ENCODE data around the gene COA1. TPM values are rescaled to one million over a fixed set of nuclear protein-coding genes. Genes with fewer than 3 reads are reported as not detected.
"Not testable (repeated sequence)": the region's sequence is repeated elsewhere in the genome, so short reads cannot be mapped to it uniquely, and the experiment has no call there.

The COA1 gene
- total and polyA plus RNA-seq, 9 donors = 33.2 to 67.7 (median 51.7) TPM

DNA sequence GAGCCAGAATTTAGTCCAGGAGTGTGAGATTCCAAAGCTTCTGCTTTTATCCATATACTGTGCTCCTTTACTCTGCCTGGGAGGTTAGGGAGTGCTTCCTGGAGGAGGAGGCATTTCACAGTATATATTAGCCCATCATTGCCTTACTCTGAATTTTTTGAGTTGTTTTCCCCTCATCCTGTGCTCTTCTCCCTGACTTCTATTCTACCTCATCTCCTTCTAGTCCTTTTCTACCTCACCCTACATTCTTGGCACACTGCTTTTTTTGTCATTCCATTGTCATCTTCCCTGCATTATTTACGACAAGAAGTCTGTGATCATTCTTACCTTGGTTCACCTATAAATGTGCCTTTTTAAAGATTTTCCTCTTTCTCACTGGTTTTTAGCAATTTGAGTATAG is 125.1 kb downstream of the COA1 start:
- Histone ChIP-seq H3K4me3 (no peak overlapping the region), H3K27me3 (no peaks in the 10 kb centered on the region), H3K27ac (no peak overlapping the region), H3K4me1 (ENCODE audit: insufficient read depth) (no peaks in the 10 kb centered on the region), H3K36me3 (no peaks in the 10 kb centered on the region), H3K9me3 (no peaks in the 10 kb centered on the region)
- TF ChIP-seq EP300 (IDR thresholded peaks at IDR 0.05) = no peak
- DNase-seq = no peak
- intact Hi-C loops (cut with DNase I) = no loop called here
- 91 to 98% (median 95%) methylated on average over 1 of the region's 1 CpG for WGBS, 3 donors

GRCh38 chr7:43602256-43602655 is 127.1 kb downstream of the COA1 start:
- H3K27me3 ChIP-seq = no peaks in the 10 kb centered on the region
- intact Hi-C loops (cut with DNase I) = no loop called here
- TF ChIP-seq, protein P1, sequence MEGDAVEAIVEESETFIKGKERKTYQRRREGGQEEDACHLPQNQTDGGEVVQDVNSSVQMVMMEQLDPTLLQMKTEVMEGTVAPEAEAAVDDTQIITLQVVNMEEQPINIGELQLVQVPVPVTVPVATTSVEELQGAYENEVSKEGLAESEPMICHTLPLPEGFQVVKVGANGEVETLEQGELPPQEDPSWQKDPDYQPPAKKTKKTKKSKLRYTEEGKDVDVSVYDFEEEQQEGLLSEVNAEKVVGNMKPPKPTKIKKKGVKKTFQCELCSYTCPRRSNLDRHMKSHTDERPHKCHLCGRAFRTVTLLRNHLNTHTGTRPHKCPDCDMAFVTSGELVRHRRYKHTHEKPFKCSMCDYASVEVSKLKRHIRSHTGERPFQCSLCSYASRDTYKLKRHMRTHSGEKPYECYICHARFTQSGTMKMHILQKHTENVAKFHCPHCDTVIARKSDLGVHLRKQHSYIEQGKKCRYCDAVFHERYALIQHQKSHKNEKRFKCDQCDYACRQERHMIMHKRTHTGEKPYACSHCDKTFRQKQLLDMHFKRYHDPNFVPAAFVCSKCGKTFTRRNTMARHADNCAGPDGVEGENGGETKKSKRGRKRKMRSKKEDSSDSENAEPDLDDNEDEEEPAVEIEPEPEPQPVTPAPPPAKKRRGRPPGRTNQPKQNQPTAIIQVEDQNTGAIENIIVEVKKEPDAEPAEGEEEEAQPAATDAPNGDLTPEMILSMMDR (IDR thresholded peaks at IDR 0.05) = no peak
- TF ChIP-seq EP300 (IDR thresholded peaks at IDR 0.05) = no peak
- no peak for TF ChIP-seq POLR2A (IDR thresholded peaks at IDR 0.05)

GRCh38 chr7:43600056-43600455 is 129.3 kb downstream of the COA1 start:
- no peaks in the 10 kb centered on the region for H3K27me3 ChIP-seq
- no peak overlapping the region for H3K27ac ChIP-seq
- H3K4me1 ChIP-seq (ENCODE audit: insufficient read depth) = no peaks in the 10 kb centered on the region
- WGBS, 3 donors = 96 to 97% (median 96%) methylated on average over 3 of the region's 3 CpGs
- intact Hi-C loops (cut with DNase I) = no loop called here
- no peak for DNase-seq
- H3K4me3 ChIP-seq = no peak overlapping the region
- TF ChIP-seq, protein P1 (IDR thresholded peaks at IDR 0.05) = no peak
- TF ChIP-seq POLR2A (IDR thresholded peaks at IDR 0.05) (no peak), EP300 (IDR thresholded peaks at IDR 0.05) (no peak)
- H3K36me3 ChIP-seq = no peaks in the 10 kb centered on the region
- no peaks in the 10 kb centered on the region for H3K9me3 ChIP-seq

More at GRCh38 chr7:43602256-43602655, 127.1 kb downstream of the COA1 start:
- Histone ChIP-seq H3K27ac (no peak overlapping the region), H3K4me3 (no peak overlapping the region), H3K4me1 (ENCODE audit: insufficient read depth) (no peaks in the 10 kb centered on the region), H3K36me3 (no peaks in the 10 kb centered on the region), H3K9me3 (no peaks in the 10 kb centered on the region)
- DNase-seq = no peak
- WGBS, 3 donors = 54 to 65% (median 56%) methylated on average over 1 of the region's 1 CpG

DNA sequence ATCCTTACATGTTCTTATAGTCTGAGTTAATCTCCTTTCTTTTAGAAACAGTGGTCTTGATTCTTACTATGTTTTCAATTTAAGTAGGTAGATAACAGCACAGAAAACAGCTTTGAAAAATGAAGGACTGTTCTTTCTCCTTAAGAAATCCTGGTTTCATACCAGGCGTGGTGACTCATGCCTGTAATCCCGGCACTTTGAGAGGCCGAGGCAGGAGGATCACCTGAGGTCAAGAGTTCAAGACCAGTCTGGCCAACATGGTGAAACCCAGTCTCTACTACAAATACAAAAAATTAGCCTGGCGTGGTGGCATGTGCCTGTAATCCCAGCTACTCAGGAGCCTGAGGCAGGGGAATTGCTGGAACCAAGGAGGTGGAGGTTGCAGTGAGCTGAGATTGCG is 132.9 kb downstream of the COA1 start:
- H3K27ac ChIP-seq; H3K27me3 ChIP-seq; DNase-seq; H3K36me3 ChIP-seq; H3K4me1 ChIP-seq (ENCODE audit: insufficient read depth); H3K4me3 ChIP-seq; intact Hi-C loops (cut with DNase I); H3K9me3 ChIP-seq: not testable (repeated sequence)
- WGBS, 3 donors = 65 to 69% (median 69%) methylated on average over 5 of the region's 5 CpGs

DNA sequence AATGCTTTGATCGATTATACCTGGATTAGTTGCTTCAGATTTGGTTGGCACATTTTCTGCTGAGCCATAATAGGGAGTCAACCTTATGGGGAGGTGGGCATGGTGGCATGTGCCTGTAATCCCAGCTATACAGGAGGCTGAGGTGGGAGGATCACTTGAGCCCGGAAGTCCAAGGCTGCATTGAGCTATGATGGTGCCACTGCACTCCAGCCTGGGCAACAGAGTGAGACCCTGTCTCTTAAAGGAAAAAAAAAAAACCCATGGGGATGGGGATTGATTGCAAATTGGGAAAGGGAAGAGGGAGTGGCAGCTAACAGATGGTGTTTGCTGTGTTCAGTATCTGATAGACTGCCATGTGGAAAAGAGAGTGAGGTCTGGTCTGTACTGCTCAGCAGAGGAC is 135.3 kb downstream of the COA1 start:
- Histone ChIP-seq H3K27ac (no peak overlapping the region), H3K4me3 (no peak overlapping the region), H3K36me3 (no peaks in the 10 kb centered on the region), H3K27me3 (no peaks in the 10 kb centered on the region), H3K9me3 (no peaks in the 10 kb centered on the region), H3K4me1 (ENCODE audit: insufficient read depth) (peaks cover 9% of the 10 kb centered on the region)
- 79 to 97% (median 83%) methylated on average over 2 of the region's 2 CpGs for WGBS, 3 donors
- intact Hi-C loops (cut with DNase I) = no loop called here
- no peak for DNase-seq
- no peak for TF ChIP-seq EP300 (IDR thresholded peaks at IDR 0.05)
- no peak for TF ChIP-seq POLR2A (IDR thresholded peaks at IDR 0.05)
- TF ChIP-seq, protein P1 (IDR thresholded peaks at IDR 0.05) = no peak

DNA sequence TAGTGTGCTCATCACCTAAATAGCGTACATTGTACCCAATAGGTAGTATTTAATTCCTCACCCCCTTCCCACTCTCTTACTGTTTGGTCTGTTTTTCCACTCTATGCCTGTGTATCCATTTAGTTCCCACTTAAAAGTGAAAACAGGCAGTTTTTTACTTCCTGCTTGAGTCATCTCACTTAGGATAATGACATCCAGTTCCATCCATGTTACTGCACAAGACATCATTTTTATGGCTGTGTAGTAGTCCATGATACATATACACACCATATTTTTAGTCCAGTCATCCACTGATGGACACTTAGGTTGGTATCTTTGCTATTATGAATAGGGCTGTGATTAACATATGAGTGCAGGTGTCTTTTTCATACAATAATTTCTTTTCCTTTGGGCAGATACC is 136.3 kb downstream of the COA1 start:
- Histone ChIP-seq H3K4me3 (no peak overlapping the region), H3K36me3 (no peaks in the 10 kb centered on the region), H3K27ac (no peak overlapping the region), H3K9me3 (no peaks in the 10 kb centered on the region), H3K27me3 (no peaks in the 10 kb centered on the region), H3K4me1 (ENCODE audit: insufficient read depth) (peaks cover 12% of the 10 kb centered on the region)
- intact Hi-C loops (cut with DNase I) = no loop called here
- no peak for DNase-seq
- WGBS, 3 donors = 95 to 96% (median 96%) methylated on average over 1 of the region's 1 CpG
- TF ChIP-seq EP300 (IDR thresholded peaks at IDR 0.05) = no peak
- TF ChIP-seq POLR2A (IDR thresholded peaks at IDR 0.05) = no peak
- TF ChIP-seq, protein P1 (IDR thresholded peaks at IDR 0.05) = no peak

Measured in ovary (tissue), 9 donors.